Epithelial cell of prostate (primary cell): Measurements from ENCODE around the gene PRKG1.

Experiments used
- DNase-seq: peaks from one replicate; pipeline ENCODE4 v3.0.0-alpha.2; 2011; ENCODE audit warnings: low read depth, low spot score
- H3K27ac ChIP-seq: fragments of 450-650 bp; 2 replicates; pipeline ENCODE4 v1.5.1; 2017; ENCODE audit warnings: mild to moderate bottlenecking

Gene PRKG1

GRCh38 chr10:51615764-51616298 is 541.5 kb downstream of the PRKG1 start:
- DNase-seq = no peak
- no peak overlapping the region for H3K27ac ChIP-seq

- DNase-seq = no peak
- no peak overlapping the region for H3K27ac ChIP-seq
Observed at GRCh38 chr10:51617576-51618235, 543.4 kb downstream of the PRKG1 start.

- H3K27ac ChIP-seq = no peak overlapping the region
- no peak for DNase-seq
Observed at GRCh38 chr10:51619365-51619764, 545.1 kb downstream of the PRKG1 start.

- H3K27ac ChIP-seq = no peak overlapping the region
- no peak for DNase-seq
Observed at GRCh38 chr10:51620131-51620530, 545.8 kb downstream of the PRKG1 start.

- no peak overlapping the region for H3K27ac ChIP-seq
- DNase-seq = no peak
Observed at GRCh38 chr10:51624013-51624412, 549.7 kb downstream of the PRKG1 start.

- no peak for DNase-seq
- H3K27ac ChIP-seq = no peak overlapping the region
Observed at GRCh38 chr10:51629934-51630639, 555.8 kb downstream of the PRKG1 start.

GRCh38 chr10:51630640-51631005 is 556.3 kb downstream of the PRKG1 start:
- no peak overlapping the region for H3K27ac ChIP-seq
- no peak for DNase-seq

- no peak for DNase-seq
Observed at GRCh38 chr10:51635436-51635835, 561.1 kb downstream of the PRKG1 start.

GRCh38 chr10:51638211-51638610 is 563.9 kb downstream of the PRKG1 start:
- no peak for DNase-seq
- no peak overlapping the region for H3K27ac ChIP-seq

More at GRCh38 chr10:51635436-51635835, 561.1 kb downstream of the PRKG1 start:
- H3K27ac ChIP-seq = no peak overlapping the region

GRCh38 chr10:51638737-51639136 is 564.5 kb downstream of the PRKG1 start:
- DNase-seq = no peak
- no peak overlapping the region for H3K27ac ChIP-seq

GRCh38 chr10:51640120-51640819 is 566.0 kb downstream of the PRKG1 start:
- H3K27ac ChIP-seq = no peak overlapping the region
- DNase-seq = no peak

GRCh38 chr10:51642581-51642980 is 568.3 kb downstream of the PRKG1 start:
- H3K27ac ChIP-seq = no peak overlapping the region
- no peak for DNase-seq

- no peak for DNase-seq
- no peak overlapping the region for H3K27ac ChIP-seq
Observed at GRCh38 chr10:51643734-51644133, 569.4 kb downstream of the PRKG1 start.

- no peak for DNase-seq
- no peak overlapping the region for H3K27ac ChIP-seq
Observed at GRCh38 chr10:51649064-51649463, 574.8 kb downstream of the PRKG1 start.

GRCh38 chr10:51651063-51651462 is 576.8 kb downstream of the PRKG1 start:
- DNase-seq = no peak
- no peak overlapping the region for H3K27ac ChIP-seq

- DNase-seq = no peak
- no peak overlapping the region for H3K27ac ChIP-seq
Observed at GRCh38 chr10:51653025-51653424, 578.7 kb downstream of the PRKG1 start.

GRCh38 chr10:51654918-51655317 is 580.6 kb downstream of the PRKG1 start:
- no peak overlapping the region for H3K27ac ChIP-seq
- no peak for DNase-seq

- DNase-seq = no peak
- no peak overlapping the region for H3K27ac ChIP-seq
Observed at GRCh38 chr10:51656503-51656902, 582.2 kb downstream of the PRKG1 start.

GRCh38 chr10:51658000-51658399 is 583.7 kb downstream of the PRKG1 start:
- DNase-seq = no peak
- H3K27ac ChIP-seq = no peak overlapping the region

- no peak for DNase-seq
- H3K27ac ChIP-seq = no peak overlapping the region
Observed at GRCh38 chr10:51659344-51659743, 585.1 kb downstream of the PRKG1 start.

- no peak for DNase-seq
- no peak overlapping the region for H3K27ac ChIP-seq
Observed at GRCh38 chr10:51663086-51663485, 588.8 kb downstream of the PRKG1 start.
